Left lung (tissue), 10 donors: ENCODE results near the gene CEACAM19. TPM values are rescaled to one million over a fixed set of nuclear protein-coding genes. Genes with fewer than 3 reads are reported as not detected.
A peak's percentile ranks its signal among the peaks of the same experiment; 100 is the strongest.

ENCODE experiments used
- ATAC-seq: fragments of 200-7000 bp; cut with Tn5 transposase; one replicate; pipeline ENCODE4 v1.9.1; 2020; ENCODE audit warnings: moderate library complexity
- DNase-seq, 4 donors: peaks; one replicate each; pipeline ENCODE4 v3.0.0-alpha.2; 2013 to 2020
- H3K27ac ChIP-seq, 2 donors: fragments of 200-600 bp; sonication (generic) in 1 of 2; one replicate each; pipeline versions ENCODE4 v1.5.0 to v1.8.0; 2020 to 2021
- H3K27me3 ChIP-seq, 2 donors: fragments of 200-600 bp; sonication (generic) in 1 of 2; one replicate each; pipeline versions ENCODE4 v1.5.0 to v1.8.0; 2020 to 2021
- H3K36me3 ChIP-seq, 2 donors: fragments of 200-600 bp; sonication (generic) in 1 of 2; one replicate each; pipeline versions ENCODE4 v1.5.0 to v1.8.0; 2020 to 2021
- H3K4me1 ChIP-seq, 2 donors: fragments of 200-600 bp; one replicate each; pipeline ENCODE4 v1.8.0; 2021
- H3K4me3 ChIP-seq, 2 donors: fragments of 200-600 bp; sonication (generic) in 1 of 2; one replicate each; pipeline versions ENCODE4 v1.5.0 to v1.8.0; 2020 to 2021; ENCODE audit warnings: mild to moderate bottlenecking in 1 of 2
- H3K9me3 ChIP-seq, 2 donors: fragments of 200-600 bp; sonication (generic) in 1 of 2; one replicate each; pipeline versions ENCODE4 v1.5.0 to v1.8.0; 2020 to 2021
- intact Hi-C, 2 donors: fragments of 100-400 bp; cut with DNase I; formaldehyde crosslinking; loops; one replicate each; pipeline versions ENCODE4 v1.11.2 to v1.14.2; 2022
- polyA plus RNA-seq, 6 donors: library from polyadenylated mRNA; unstranded; fragments of 120-200 nt; gene quantifications; one replicate each; pipeline ENCODE4 v1.2.1, GENCODE V29; 2013; ENCODE audit not compliant: insufficient read length in 6 of 6
- total RNA-seq, 2 donors: library from RNA; stranded (reverse); fragmentation: NEBNext Ultra II Directional; extraction: Animal tissue kit (Norgen Biotek cat#: 25700); gene quantifications; one replicate each; pipeline ENCODE4 v1.2.1, GENCODE V29; 2021
- TF ChIP-seq, protein P1 (sequence below), 2 donors: fragments of 200-600 bp; sonication (generic) in 1 of 2; IDR thresholded peaks; one replicate each; pipeline versions ENCODE4 v1.5.0 to v1.8.0; 2021; ENCODE audit warnings: antibody characterized with exemption in 2 of 2
- donor health status: DM: no; HTN: yes; CAD: no.
- donor health status: DM: no; HTN: no; CAD: no.

Gene CEACAM19
- total and polyA plus RNA-seq, 8 donors: 4.1 to 21.9 (median 14.6) TPM

DNA sequence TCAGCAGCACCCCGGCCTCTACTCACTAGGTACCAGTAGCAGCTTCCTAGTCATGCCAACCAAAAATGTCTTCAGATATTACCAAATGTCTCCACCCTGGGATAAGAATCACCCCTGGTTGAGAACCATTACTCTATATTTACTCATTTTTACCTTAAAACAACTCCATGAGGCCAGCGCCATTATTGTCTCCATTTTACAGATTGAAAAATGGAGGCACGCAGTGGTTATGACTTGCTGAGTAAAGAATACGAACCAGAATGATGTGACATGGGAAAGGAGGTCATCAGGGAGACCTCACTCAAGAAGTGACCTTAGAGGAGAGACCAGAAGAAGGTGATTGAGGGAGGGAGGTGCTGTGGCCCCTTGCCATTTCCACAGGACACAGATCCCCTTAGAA is 2.2 kb downstream of the CEACAM19 start:
- Histone ChIP-seq H3K9me3 (no peaks in the 10 kb centered on the region), H3K27ac (no peak overlapping the region), H3K4me1 (peaks cover 0 to 5% of the 10 kb centered on the region in 2 donors), H3K36me3 (no peaks in the 10 kb centered on the region), H3K27me3 (no peaks in the 10 kb centered on the region), H3K4me3 (no peak overlapping the region)
- ATAC-seq: no peak
- TF ChIP-seq, protein P1, sequence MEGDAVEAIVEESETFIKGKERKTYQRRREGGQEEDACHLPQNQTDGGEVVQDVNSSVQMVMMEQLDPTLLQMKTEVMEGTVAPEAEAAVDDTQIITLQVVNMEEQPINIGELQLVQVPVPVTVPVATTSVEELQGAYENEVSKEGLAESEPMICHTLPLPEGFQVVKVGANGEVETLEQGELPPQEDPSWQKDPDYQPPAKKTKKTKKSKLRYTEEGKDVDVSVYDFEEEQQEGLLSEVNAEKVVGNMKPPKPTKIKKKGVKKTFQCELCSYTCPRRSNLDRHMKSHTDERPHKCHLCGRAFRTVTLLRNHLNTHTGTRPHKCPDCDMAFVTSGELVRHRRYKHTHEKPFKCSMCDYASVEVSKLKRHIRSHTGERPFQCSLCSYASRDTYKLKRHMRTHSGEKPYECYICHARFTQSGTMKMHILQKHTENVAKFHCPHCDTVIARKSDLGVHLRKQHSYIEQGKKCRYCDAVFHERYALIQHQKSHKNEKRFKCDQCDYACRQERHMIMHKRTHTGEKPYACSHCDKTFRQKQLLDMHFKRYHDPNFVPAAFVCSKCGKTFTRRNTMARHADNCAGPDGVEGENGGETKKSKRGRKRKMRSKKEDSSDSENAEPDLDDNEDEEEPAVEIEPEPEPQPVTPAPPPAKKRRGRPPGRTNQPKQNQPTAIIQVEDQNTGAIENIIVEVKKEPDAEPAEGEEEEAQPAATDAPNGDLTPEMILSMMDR (IDR thresholded peaks at IDR 0.05): no peak
- intact Hi-C loops: no loop called here
- DNase-seq: no peak

DNA sequence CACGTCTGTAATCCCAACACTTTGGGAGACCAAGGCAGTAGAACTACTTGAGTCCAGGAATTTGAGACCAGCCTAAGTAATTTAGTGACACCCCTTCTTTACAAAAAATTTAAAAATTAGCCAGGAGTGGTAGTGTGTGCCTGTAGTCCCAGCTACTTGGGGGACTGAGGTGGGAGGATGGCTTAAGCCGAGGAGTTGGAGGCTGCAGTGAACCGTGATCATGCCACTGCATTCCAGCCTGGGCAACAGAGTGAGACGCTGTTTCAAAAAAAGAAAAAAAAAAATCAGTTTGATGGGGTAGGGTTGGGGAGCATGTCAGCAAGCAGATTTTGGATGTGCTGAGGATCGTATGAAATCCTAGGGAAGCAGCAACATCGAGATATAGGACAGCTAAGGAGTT is 4.2 kb downstream of the CEACAM19 start:
- H3K27ac ChIP-seq: no peak overlapping the region
- peaks cover 0 to 5% of the 10 kb centered on the region in 2 donors for H3K4me1 ChIP-seq
- DNase-seq (no peak), ATAC-seq (no peak)
- TF ChIP-seq, protein P1 (IDR thresholded peaks at IDR 0.05): no peak
- H3K9me3 ChIP-seq: no peaks in the 10 kb centered on the region
- H3K4me3 ChIP-seq: no peak overlapping the region
- intact Hi-C loops: no loop called here
- H3K36me3 ChIP-seq: no peaks in the 10 kb centered on the region
- H3K27me3 ChIP-seq: no peaks in the 10 kb centered on the region

DNA sequence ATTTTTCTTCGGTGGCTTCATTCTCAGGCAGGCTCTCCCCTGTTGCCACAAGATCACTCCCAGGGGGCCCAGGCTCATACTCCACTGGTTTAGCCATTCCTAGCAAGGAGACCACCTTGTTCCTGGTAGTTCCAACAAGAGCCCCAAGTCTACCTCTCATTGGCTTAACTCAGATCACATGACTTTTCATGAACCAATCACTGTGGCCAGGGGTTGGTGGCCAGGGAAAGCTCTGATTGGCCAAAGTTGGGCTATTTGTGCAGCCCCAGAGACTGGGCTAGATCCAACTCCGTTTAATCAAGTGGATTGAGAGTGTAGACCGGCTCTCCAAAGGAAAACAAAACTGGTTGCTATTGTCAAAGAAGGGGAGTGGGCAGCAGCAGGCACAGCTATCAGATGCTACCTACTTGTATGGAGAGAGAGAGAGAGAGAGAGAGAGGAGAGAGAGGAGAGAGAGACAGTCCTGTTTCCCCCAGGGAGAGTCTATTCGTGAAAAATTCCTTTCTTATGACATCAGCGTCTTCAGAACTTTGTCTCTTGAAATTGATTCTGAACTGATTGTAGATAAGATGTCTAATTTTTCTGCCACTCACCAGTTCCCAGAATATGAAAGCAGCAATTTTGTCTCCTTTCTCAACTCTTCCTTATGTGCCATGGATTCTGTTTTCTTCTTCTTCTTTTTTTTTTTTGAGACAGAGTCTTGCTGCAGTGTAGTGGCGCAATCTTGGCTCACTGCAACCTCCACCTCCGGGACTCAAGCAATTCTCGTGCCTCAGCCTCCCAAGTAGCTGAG is 5.9 kb downstream of the CEACAM19 start:
- Histone ChIP-seq H3K4me1 (peaks cover 0 to 5% of the 10 kb centered on the region in 2 donors), H3K4me3 (no peak overlapping the region), H3K9me3 (no peaks in the 10 kb centered on the region), H3K27ac (no peak overlapping the region), H3K27me3 (no peaks in the 10 kb centered on the region), H3K36me3 (no peaks in the 10 kb centered on the region)
- intact Hi-C loops: no loop called here
- DNase-seq: no peak
- TF ChIP-seq, protein P1 (IDR thresholded peaks at IDR 0.05): no peak
- peak; percentile 52 for ATAC-seq

DNA sequence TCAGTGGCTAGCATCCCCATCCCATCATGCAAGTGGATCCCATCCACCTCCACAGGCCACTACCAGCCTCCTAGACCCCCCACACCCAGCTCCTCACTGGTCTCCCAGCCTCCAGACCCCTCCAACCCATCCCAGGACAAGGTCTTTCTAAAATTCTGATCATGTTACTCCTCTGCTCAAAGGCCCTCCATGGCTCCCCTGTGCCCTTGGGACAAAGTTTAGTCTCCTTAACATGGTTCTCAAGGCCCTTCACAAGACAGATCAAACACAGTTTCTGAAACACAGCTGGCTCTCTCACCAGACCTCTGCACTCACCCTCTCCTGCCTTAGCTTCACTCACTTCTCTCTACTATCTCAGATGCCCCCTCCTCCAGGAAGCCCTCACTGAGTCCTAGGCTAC is 9.3 kb downstream of the CEACAM19 start:
- ATAC-seq (no peak), DNase-seq (peak in 1 of 4 donors; percentile 10)
- no peaks in the 10 kb centered on the region for H3K36me3 ChIP-seq
- no peak overlapping the region for H3K27ac ChIP-seq
- intact Hi-C loops: no loop called here
- TF ChIP-seq, protein P1 (IDR thresholded peaks at IDR 0.05): no peak
- H3K27me3 ChIP-seq: no peaks in the 10 kb centered on the region
- H3K4me1 ChIP-seq: peaks cover 7 to 36% of the 10 kb centered on the region in 2 donors
- H3K4me3 ChIP-seq: no peak overlapping the region
- no peaks in the 10 kb centered on the region for H3K9me3 ChIP-seq

DNA sequence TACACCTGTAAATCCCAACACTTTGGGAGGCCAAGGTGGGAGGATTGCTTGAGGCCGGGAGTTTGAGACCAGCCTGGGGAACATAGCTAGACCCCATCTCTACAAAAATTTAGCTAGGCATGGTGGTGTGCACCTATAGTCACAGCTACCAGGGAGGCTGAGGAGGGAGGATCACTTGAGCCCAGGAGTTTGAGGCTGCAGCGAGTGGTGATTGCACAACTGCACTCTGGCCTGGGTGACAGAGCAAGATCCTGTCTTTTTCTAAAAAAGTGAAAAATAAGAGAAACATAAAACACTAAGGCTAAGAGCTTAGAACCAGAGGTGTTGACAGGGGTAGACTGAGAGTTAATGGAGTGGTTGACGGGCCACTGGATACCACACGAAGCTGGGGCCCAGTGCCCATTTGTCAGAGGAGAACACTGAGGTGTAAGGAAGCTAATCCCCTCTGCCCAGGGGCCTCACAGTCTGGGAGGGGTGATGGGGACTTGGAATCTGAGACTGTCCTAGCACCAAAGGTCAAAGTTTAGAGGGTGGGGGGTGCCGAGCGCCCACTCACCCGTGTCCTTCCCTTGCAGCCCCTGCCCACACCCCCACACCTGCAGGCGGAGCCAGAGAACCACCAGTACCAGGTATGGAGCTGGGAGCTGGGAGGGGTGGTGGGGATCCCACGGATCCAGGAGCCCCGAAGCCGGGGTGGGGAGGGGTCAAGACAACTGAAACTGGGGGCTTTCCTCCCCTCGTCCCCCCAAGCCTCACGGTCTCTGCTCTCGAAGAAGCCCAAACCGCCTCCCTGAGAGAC is 10.9 kb downstream of the CEACAM19 start:
- peak overlapping the region in 1 of 2 donors; percentile 8 for H3K27ac ChIP-seq
- ATAC-seq: no peak
- TF ChIP-seq, protein P1 (IDR thresholded peaks at IDR 0.05): no peak
- no peaks in the 10 kb centered on the region for H3K36me3 ChIP-seq
- H3K9me3 ChIP-seq: no peaks in the 10 kb centered on the region
- intact Hi-C loops: no loop called here
- H3K4me1 ChIP-seq: peaks cover 11 to 52% of the 10 kb centered on the region in 2 donors
- H3K4me3 ChIP-seq: no peak overlapping the region
- H3K27me3 ChIP-seq: no peaks in the 10 kb centered on the region
- peak in 1 of 4 donors; percentile 51 for DNase-seq
